H1 (cell line): ENCODE data around the gene CBR3. TPM values are rescaled to one million over a fixed set of nuclear protein-coding genes. Genes with fewer than 3 reads are reported as not detected.

Experiments used
- CTCF ChIA-PET: fragments of 300-600 bp; sonication (Branson Sonifier 250); formaldehyde crosslinking; loops from one replicate; lab custom pipeline; 2021; ENCODE audit not compliant: partially characterized antibody; lab: Charles Lee
- POLR2A ChIA-PET: fragments of 300-600 bp; sonication (Branson Sonifier 250); formaldehyde crosslinking; loops from one replicate; lab custom pipeline; 2021; ENCODE audit warnings: inconsistent platforms; ENCODE audit not compliant: partially characterized antibody; lab: Charles Lee
- DNase-seq, 2 experiments: peaks; one replicate each; pipeline versions ENCODE4 v3.0.0 to v3.0.0-alpha.2; 2010 to 2022; ENCODE audit warnings: low spot score in 2 of 2, low read depth in 1 of 2, mixed read lengths in 1 of 2
- FAIRE-seq: peaks from 2 replicates; lab custom pipeline; 2011; peaks lifted over from hg19 to GRCh38; lab: Jason Lieb, UNC
- H2AFZ ChIP-seq: 2 replicates; pipeline ENCODE4 v1.8.1; 2012; ENCODE audit warnings: low read length, inconsistent platforms
- H2AK5ac ChIP-seq: 2 replicates; pipeline ENCODE4 v1.6.1; 2013; ENCODE audit warnings: low read depth, low read length
- H2BK120ac ChIP-seq: replicated peaks from 2 replicates; pipeline ENCODE3; 2013; ENCODE audit warnings: low read depth, low read length, inconsistent platforms
- H2BK12ac ChIP-seq: 2 replicates; pipeline ENCODE4 v1.6.1; 2013; ENCODE audit warnings: low read depth, low read length
- H2BK15ac ChIP-seq: 2 replicates; pipeline ENCODE4 v1.6.1; 2013; ENCODE audit warnings: low read length
- H2BK20ac ChIP-seq: 2 replicates; pipeline ENCODE4 v1.6.1; 2013; ENCODE audit warnings: low read length
- H2BK5ac ChIP-seq: 2 replicates; pipeline ENCODE4 v1.6.1; 2013; ENCODE audit warnings: low read depth, low read length
- H3K14ac ChIP-seq: 2 replicates; pipeline ENCODE4 v1.6.1; 2013; ENCODE audit warnings: inconsistent platforms; ENCODE audit not compliant: insufficient read length
- H3K18ac ChIP-seq: 2 replicates; pipeline ENCODE4 v1.6.1; 2013; ENCODE audit warnings: low read length; ENCODE audit errors: extremely low read depth
- H3K23ac ChIP-seq: 2 replicates; pipeline ENCODE4 v1.6.1; 2013; ENCODE audit warnings: inconsistent platforms; ENCODE audit not compliant: insufficient read length
- H3K23me2 ChIP-seq: 2 replicates; pipeline ENCODE4 v1.6.1; 2013; ENCODE audit warnings: low read depth, low read length
- H3K27ac ChIP-seq: 2 replicates; pipeline ENCODE4 v1.6.1; 2011; ENCODE audit warnings: low read depth, low read length, inconsistent platforms
- H3K27me3 ChIP-seq, 4 experiments: replicated peaks in 1 of 4; 1 replicate in 1 of 4; 2 replicates in 3 of 4; pipeline versions ENCODE4 v1.6.1 to v1.8.1; 2011 to 2013; ENCODE audit warnings: low read length in 3 of 4, mild to moderate bottlenecking in 3 of 4, inconsistent platforms in 2 of 4, mixed read lengths in 2 of 4, moderate library complexity in 1 of 4; ENCODE audit not compliant: control insufficient read depth in 3 of 4, insufficient read depth in 3 of 4; ENCODE audit errors: extremely low read depth in 1 of 4
- H3K36me3 ChIP-seq, 4 experiments: 2 replicates each; pipeline versions ENCODE4 v1.6.1 to v1.8.1; 2011 to 2013; ENCODE audit warnings: mild to moderate bottlenecking in 4 of 4, low read length in 3 of 4, moderate library complexity in 2 of 4, control low read depth in 1 of 4, inconsistent platforms in 1 of 4; ENCODE audit not compliant: insufficient read depth in 4 of 4, control insufficient read depth in 2 of 4
- H3K4ac ChIP-seq: replicated peaks from 2 replicates; pipeline ENCODE3; 2013; ENCODE audit warnings: low read length, low read depth, mixed read lengths, inconsistent platforms; ENCODE audit not compliant: insufficient read length
- H3K4me1 ChIP-seq, 4 experiments: replicated peaks in 1 of 4; 1 replicate in 1 of 4; 2 replicates in 3 of 4; pipeline versions ENCODE4 v1.6.1 to v1.8.1; 2011 to 2013; ENCODE audit warnings: low read length in 3 of 4, inconsistent platforms in 2 of 4, mixed read lengths in 1 of 4; ENCODE audit not compliant: insufficient read depth in 4 of 4, control insufficient read depth in 3 of 4
- H3K4me2 ChIP-seq, 2 experiments: 2 replicates each; pipeline versions ENCODE4 v1.6.1 to v1.8.1; 2011 to 2013; ENCODE audit warnings: low read depth in 2 of 2, low read length in 2 of 2, control low read depth in 1 of 2, inconsistent platforms in 1 of 2, mild to moderate bottlenecking in 1 of 2; ENCODE audit not compliant: insufficient read depth in 1 of 2
- H3K4me3 ChIP-seq, 4 experiments: fragments of 200-600, 300-600 bp in 1 of 4; sonication (generic), shearing (Covaris generic), sonication (Bioruptor Twin) in 1 of 4; 2 replicates each; pipeline versions ENCODE4 v1.5.1 to v1.8.1; 2011 to 2016; ENCODE audit warnings: low read length in 4 of 4, low read depth in 3 of 4, control low read depth in 2 of 4, inconsistent platforms in 2 of 4, mild to moderate bottlenecking in 2 of 4, mixed read lengths in 1 of 4, moderate library complexity in 1 of 4; ENCODE audit not compliant: insufficient read depth in 2 of 4; ENCODE audit errors: extremely low read depth in 1 of 4
- H3K56ac ChIP-seq: replicated peaks from 2 replicates; pipeline ENCODE3; 2013; ENCODE audit warnings: low read depth, mild to moderate bottlenecking, mixed read lengths, low read length, inconsistent platforms; ENCODE audit not compliant: insufficient read length
- H3K79me1 ChIP-seq: 2 replicates; pipeline ENCODE4 v1.6.1; 2013; ENCODE audit warnings: low read depth, low read length, control low read depth
- H3K79me2 ChIP-seq, 2 experiments: 2 replicates each; pipeline versions ENCODE4 v1.6.1 to v1.8.1; 2012 to 2013; ENCODE audit warnings: low read length in 2 of 2, mild to moderate bottlenecking in 2 of 2, inconsistent platforms in 1 of 2; ENCODE audit not compliant: insufficient read depth in 2 of 2, control insufficient read depth in 1 of 2
- H3K9ac ChIP-seq, 4 experiments: replicated peaks in 1 of 4; 1 replicate in 1 of 4; 2 replicates in 3 of 4; pipeline versions ENCODE4 v1.6.1 to v1.8.1; 2011 to 2013; ENCODE audit warnings: low read depth in 3 of 4, low read length in 3 of 4, control low read depth in 2 of 4, mild to moderate bottlenecking in 2 of 4, moderate library complexity in 2 of 4, inconsistent platforms in 1 of 4; ENCODE audit errors: extremely low read depth in 1 of 4
- H3K9me3 ChIP-seq, 2 experiments: 2 replicates each; pipeline versions ENCODE4 v1.6.1 to v1.8.1; 2012 to 2013; ENCODE audit warnings: mild to moderate bottlenecking in 2 of 2, moderate library complexity in 2 of 2, control low read depth in 1 of 2, inconsistent platforms in 1 of 2, low read depth in 1 of 2, low read length in 1 of 2, mixed read lengths in 1 of 2; ENCODE audit not compliant: insufficient read depth in 2 of 2
- H4K20me1 ChIP-seq, 2 experiments: replicated peaks in 1 of 2; 2 replicates each; pipeline versions ENCODE3 to v1.8.1; 2011 to 2013; ENCODE audit warnings: inconsistent platforms in 2 of 2, low read length in 2 of 2, mild to moderate bottlenecking in 1 of 2; ENCODE audit not compliant: insufficient read depth in 2 of 2, control insufficient read depth in 1 of 2
- H4K5ac ChIP-seq: 2 replicates; pipeline ENCODE4 v1.6.1; 2013; ENCODE audit warnings: low read length, low read depth, mixed read lengths, inconsistent platforms; ENCODE audit not compliant: insufficient read length
- H4K8ac ChIP-seq: 2 replicates; pipeline ENCODE4 v1.8.0; 2013; ENCODE audit warnings: mild to moderate bottlenecking, moderate library complexity, low read length, inconsistent platforms; ENCODE audit not compliant: insufficient read depth; ENCODE audit errors: extremely low read depth
- H4K91ac ChIP-seq: replicated peaks from 2 replicates; pipeline ENCODE3; 2013; ENCODE audit warnings: low read length, mixed read lengths, inconsistent platforms; ENCODE audit not compliant: insufficient read length
- ASH2L ChIP-seq: fragments of 200-600, 300-600 bp; sonication (generic); IDR thresholded peaks from one replicate; pipeline ENCODE4 v1.7.1; 2017; ENCODE audit warnings: low read length
- CTBP2 ChIP-seq: IDR thresholded peaks from 2 replicates; pipeline ENCODE4 v1.7.0; 2011; ENCODE audit warnings: borderline replicate concordance, mild to moderate bottlenecking, moderate library complexity, mixed read lengths, low read length; ENCODE audit not compliant: insufficient read depth, insufficient read length
- KDM4A ChIP-seq: IDR thresholded peaks from one replicate; pipeline ENCODE4 v1.7.1; 2012; ENCODE audit warnings: low read depth, mild to moderate bottlenecking, moderate library complexity, low read length, inconsistent platforms; ENCODE audit not compliant: severe bottlenecking
- RNF2 ChIP-seq: fragments of 200-900, 300-1000 bp; sonication (generic); IDR thresholded peaks from 2 replicates; pipeline ENCODE4 v1.7.1; 2016; ENCODE audit warnings: borderline replicate concordance, low read depth, mild to moderate bottlenecking, antibody characterized with exemption, low read length; ENCODE audit not compliant: poor library complexity, severe bottlenecking; ENCODE audit errors: missing control alignments
- SUZ12 ChIP-seq: fragments of 200-600 bp; sonication (generic); IDR thresholded peaks from 2 replicates; pipeline ENCODE4 v1.6.1; 2012; ENCODE audit warnings: mild to moderate bottlenecking, inconsistent platforms, low read length, moderate library complexity, mixed read lengths
- TAF7 ChIP-seq: optimal IDR thresholded peaks from 2 replicates; pipeline ENCODE3; 2011; ENCODE audit warnings: low read depth, mild to moderate bottlenecking, inconsistent platforms, low read length, moderate library complexity, borderline replicate concordance
- WGBS, 2 experiments: shearing (Covaris generic) in 1 of 2; methylation state at CpG; one replicate each; pipeline versions ENCODE4 v1.1.6 to v1.1.7; 2013 to 2015; ENCODE audit warnings: low lambda C conversion rate in 2 of 2, mixed read lengths in 2 of 2, inconsistent platforms in 1 of 2, low coverage in 1 of 2, missing lambda C conversion rate in 1 of 2; ENCODE audit not compliant: insufficient replicate concordance in 2 of 2, insufficient coverage in 1 of 2, insufficient read length in 1 of 2; ENCODE audit errors: extremely low coverage in 1 of 2, missing lambda C conversion rate in 1 of 2; 5-methylcytosine and 5-hydroxymethylcytosine counted together
- polyA plus RNA-seq, 7 experiments: library from polyadenylated mRNA; depleted of rRNA in 3 of 7; stranded (reverse) in 5 of 7; unstranded in 2 of 7; fragments of >200 nt in 5 of 7; fragments of 200-250 nt in 2 of 7; gene quantifications; 1 replicate in 5 of 7; 2 replicates in 1 of 7; 4 replicates in 1 of 7; pipeline versions ENCODE4 v1.2.1 to v1.2.3, GENCODE V29; 2011 to 2013; ENCODE audit warnings: missing spikeins in 2 of 7, mixed read lengths in 2 of 7
- total RNA-seq: library from RNA; stranded (reverse); fragmentation: NEBNext Ultra II Directional; extraction: Animal tissue kit (Norgen Biotek cat#: 25700); gene quantifications from 2 replicates; pipeline ENCODE4 v1.2.1, GENCODE V29; 2021

CBR3 gene
- total and polyA plus RNA-seq, 2 of the 8 experiments (the other 6 are each of a cell fraction or from before 2014, with no cell fraction given) = 1.2 to 4.3 TPM

GRCh38 chr21:36190736-36191135 lies 55.9 kb downstream of the CBR3 start:
- no peak overlapping the region for H2AK5ac ChIP-seq
- H3K18ac ChIP-seq = no peak overlapping the region
- H3K79me1 ChIP-seq = no peaks in the 10 kb centered on the region
- H3K79me2 ChIP-seq = no peaks in the 10 kb centered on the region; a peak in 1 of 4 replicates
- H2BK5ac ChIP-seq = no peak overlapping the region
- DNase-seq (no peak), FAIRE-seq (no peak)
- H4K5ac ChIP-seq = no peak overlapping the region
- H3K56ac ChIP-seq = no peak overlapping the region
- no peaks in the 10 kb centered on the region for H3K23me2 ChIP-seq
- no peak overlapping the region for H2BK15ac ChIP-seq
- no peak overlapping the region for H2BK20ac ChIP-seq
- no peak overlapping the region for H2BK120ac ChIP-seq
- H3K23ac ChIP-seq = no peak overlapping the region
- H3K4me1 ChIP-seq = peaks cover 0 to 3% (median 0%) of the 10 kb centered on the region in 4 experiments; a peak in 2 of 7 replicates
- no peak overlapping the region for H3K14ac ChIP-seq
- H3K9me3 ChIP-seq = no peaks in the 10 kb centered on the region
- H3K4me2 ChIP-seq = no peak overlapping the region
- H4K91ac ChIP-seq = no peak overlapping the region
- H2BK12ac ChIP-seq = no peak overlapping the region
- H3K9ac ChIP-seq = no peak overlapping the region
- no peak overlapping the region for H3K4ac ChIP-seq
- POLR2A ChIA-PET = no interaction called here
- no peaks in the 10 kb centered on the region for H3K36me3 ChIP-seq
- whole genome bisulfite sequencing, 2 experiments = 87% methylated on average over 4 of the region's 4 CpGs; no CpG with 5 or more reads in 1 of the 2 experiments
- H3K4me3 ChIP-seq = no peak overlapping the region
- H4K8ac ChIP-seq = no peak overlapping the region
- H3K27ac ChIP-seq = no peak overlapping the region
- CTCF ChIA-PET = no interaction called here
- no peaks in the 10 kb centered on the region; a peak in 1 of 7 replicates for H3K27me3 ChIP-seq
- TF ChIP-seq TAF7 = no peak
- no peak for TF ChIP-seq CTBP2
- no peak for TF ChIP-seq ASH2L
- TF ChIP-seq KDM4A = no peak
- TF ChIP-seq SUZ12 = no peak
- TF ChIP-seq RNF2 = no peak
- no peaks in the 10 kb centered on the region for H4K20me1 ChIP-seq
- H2AFZ ChIP-seq = no peak overlapping the region
